Kidney epithelial cell (primary cell): Measurements from ENCODE around the gene MYO7B. TPM values are rescaled to one million over a fixed set of nuclear protein-coding genes. Genes with fewer than 3 reads are reported as not detected.

Experiments used
- DNase-seq: peaks from one replicate; pipeline ENCODE4 v3.0.0-alpha.2; 2010; ENCODE audit warnings: low read depth
- H3K27me3 ChIP-seq: 2 replicates; pipeline ENCODE4 v1.6.0; 2011; ENCODE audit warnings: low read length; ENCODE audit not compliant: control insufficient read depth, insufficient read depth
- H3K36me3 ChIP-seq: 2 replicates; pipeline ENCODE4 v1.5.1; 2011; ENCODE audit warnings: low read length; ENCODE audit not compliant: control insufficient read depth, insufficient read depth
- H3K4me3 ChIP-seq: 2 replicates; pipeline ENCODE4 v1.5.1; 2011; ENCODE audit warnings: low read depth, mild to moderate bottlenecking, control low read depth, low read length
- total RNA-seq: library from RNA; depleted of rRNA; stranded (reverse); fragments of >200 nt; gene quantifications from 2 replicates; pipeline ENCODE4 v1.2.3, GENCODE V29; 2015
- TF ChIP-seq, protein P1 (sequence below): IDR thresholded peaks from 2 replicates; pipeline ENCODE4 v1.5.1; 2011; ENCODE audit warnings: mild to moderate bottlenecking, moderate library complexity, low read length, control low read depth, inconsistent platforms; ENCODE audit not compliant: insufficient read depth, poor library complexity, severe bottlenecking

The MYO7B gene
- total RNA-seq, 1 donor from 2014 or later, result 0.50 TPM

DNA sequence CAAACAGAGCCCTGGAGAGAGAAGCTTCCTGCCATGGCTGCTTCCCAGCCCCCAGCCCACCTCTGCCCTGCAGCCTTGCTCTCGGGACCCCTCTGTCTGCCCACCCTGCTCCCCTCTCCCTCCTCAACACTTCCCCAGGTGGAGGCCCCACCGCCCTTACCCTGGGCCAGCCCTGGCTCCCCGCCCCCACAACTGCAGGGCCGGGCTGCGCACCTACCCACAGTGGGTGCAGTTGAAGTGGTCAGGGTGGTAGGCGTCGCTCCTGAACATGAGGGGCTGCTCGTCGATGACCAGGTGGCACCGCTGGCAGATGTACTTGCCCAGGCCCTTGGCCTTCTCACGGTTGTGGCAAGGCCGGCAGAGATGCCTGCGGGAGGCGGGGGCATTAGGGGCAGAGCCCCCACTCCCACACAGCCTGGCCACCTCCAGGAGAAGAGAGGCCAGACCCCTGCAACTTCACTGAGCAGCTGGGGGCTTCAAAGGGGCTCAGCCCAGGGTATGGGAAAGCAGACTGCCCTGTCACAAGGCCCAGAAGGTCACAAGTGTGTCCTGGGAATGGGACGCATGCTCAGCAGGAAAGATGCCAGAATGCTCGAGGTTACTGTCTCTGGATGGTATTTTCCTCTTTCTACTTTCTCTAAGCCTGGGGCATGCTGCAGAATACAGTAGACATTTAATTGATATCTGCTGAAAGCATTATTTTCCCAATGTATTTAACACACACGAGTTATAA is 107.4 kb downstream of the MYO7B start:
- TF ChIP-seq, protein P1, sequence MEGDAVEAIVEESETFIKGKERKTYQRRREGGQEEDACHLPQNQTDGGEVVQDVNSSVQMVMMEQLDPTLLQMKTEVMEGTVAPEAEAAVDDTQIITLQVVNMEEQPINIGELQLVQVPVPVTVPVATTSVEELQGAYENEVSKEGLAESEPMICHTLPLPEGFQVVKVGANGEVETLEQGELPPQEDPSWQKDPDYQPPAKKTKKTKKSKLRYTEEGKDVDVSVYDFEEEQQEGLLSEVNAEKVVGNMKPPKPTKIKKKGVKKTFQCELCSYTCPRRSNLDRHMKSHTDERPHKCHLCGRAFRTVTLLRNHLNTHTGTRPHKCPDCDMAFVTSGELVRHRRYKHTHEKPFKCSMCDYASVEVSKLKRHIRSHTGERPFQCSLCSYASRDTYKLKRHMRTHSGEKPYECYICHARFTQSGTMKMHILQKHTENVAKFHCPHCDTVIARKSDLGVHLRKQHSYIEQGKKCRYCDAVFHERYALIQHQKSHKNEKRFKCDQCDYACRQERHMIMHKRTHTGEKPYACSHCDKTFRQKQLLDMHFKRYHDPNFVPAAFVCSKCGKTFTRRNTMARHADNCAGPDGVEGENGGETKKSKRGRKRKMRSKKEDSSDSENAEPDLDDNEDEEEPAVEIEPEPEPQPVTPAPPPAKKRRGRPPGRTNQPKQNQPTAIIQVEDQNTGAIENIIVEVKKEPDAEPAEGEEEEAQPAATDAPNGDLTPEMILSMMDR, result no peak
- no peaks in the 10 kb centered on the region for H3K36me3 ChIP-seq
- no peaks in the 10 kb centered on the region for H3K27me3 ChIP-seq
- no peak overlapping the region for H3K4me3 ChIP-seq
- DNase-seq, result no peak

DNA sequence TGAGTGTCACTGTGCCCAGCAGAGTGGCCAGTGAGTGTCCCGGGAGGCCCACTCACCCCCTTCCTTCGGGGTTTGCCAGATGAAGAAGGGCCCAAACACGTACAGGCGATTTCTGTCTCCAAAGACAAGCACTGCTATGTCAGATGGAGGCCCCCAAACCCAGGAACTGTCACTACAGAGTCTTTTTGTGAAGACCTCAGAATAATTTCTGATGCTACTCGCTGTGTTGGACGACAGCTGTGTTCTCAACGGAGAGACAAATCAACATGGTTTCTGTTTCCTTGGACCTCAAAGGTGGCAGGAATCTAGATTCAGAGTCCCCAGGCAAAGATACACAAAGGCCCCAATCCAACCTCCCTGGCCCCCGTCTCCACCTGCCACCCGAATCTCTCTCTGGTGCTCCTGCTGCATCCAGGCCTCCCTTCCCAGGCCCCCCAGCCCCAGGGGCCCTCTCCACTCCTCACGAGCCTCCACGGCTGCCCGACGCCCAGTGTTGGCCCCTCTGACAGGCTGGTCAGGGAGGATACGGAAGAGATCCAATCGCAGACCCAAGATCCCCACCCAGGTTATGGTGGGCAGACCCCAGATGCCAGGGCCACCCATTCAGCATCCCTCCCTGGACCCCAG is 108.1 kb downstream of the MYO7B start:
- no peaks in the 10 kb centered on the region for H3K36me3 ChIP-seq
- no peak for DNase-seq

DNA sequence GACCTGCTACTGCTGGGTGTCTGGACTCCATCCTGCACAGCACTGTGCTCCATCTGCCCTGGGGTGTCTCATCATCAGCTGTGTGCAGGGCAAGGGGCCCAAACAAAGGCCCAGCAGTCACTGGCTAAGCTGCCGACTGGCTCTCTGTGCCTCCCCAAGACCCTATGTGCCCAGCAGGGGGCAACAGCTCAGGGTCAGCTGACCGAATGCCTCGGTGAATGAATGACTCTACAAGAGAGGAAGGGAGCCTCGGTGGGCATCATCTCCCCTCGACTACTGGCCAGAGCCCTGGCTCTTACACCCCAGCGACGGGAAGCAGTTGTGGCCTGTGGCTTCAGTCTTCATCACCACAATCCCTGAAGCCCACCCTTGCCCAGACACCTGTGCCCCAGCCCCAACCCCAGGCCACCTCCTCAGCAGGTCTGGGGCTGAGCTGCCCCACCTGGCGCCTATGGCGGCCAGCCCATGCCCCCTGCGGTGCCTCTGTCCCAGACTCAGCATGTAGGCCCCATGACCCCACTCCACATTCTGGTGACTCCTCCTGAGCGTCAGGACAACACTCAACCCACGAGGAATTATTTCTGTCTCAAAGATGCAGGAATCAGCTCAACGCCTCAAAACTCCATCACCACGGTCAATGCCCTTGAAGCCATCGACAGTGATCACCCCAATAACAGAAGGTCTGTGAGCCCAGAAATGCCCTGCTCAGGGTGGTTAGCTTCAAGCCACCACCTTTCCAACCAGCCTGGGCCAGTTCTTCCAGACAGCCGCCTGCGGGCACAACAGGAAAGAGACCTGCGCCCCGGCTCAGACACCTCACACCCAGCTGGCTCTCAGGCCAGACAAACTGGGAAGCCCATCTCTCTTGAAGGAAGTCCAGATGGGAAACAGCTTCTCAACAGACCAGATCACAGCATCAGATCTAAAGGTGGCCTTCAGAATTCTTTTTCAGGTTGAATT is 108.9 kb downstream of the MYO7B start:
- no peak for DNase-seq
- no peaks in the 10 kb centered on the region for H3K36me3 ChIP-seq
- no peaks in the 10 kb centered on the region for H3K27me3 ChIP-seq
- TF ChIP-seq, protein P1, result no peak
- H3K4me3 ChIP-seq, result no peak overlapping the region

More for the DNA sequence above, 108.1 kb downstream of the MYO7B start:
- TF ChIP-seq, protein P1, result no peak
- Histone ChIP-seq H3K4me3 (no peak overlapping the region), H3K27me3 (no peaks in the 10 kb centered on the region)

DNA sequence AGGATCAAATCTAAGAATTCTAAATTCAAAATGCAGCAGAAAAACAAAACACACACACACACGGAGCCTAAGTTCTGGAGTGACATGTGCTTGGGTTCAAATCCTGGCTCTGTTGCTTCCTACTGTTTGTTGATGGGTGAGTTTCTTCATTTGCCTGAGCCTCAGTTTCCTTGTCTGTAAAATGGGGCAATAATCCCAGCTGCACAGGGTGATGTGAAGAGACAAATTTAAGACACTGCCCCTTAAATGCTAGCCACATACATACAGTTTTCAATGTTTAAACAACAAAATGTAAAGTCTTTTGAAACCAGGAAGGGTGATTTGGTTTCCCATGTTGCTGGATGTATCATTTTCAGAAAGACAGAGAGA is 109.5 kb downstream of the MYO7B start:
- Histone ChIP-seq H3K4me3 (no peak overlapping the region), H3K27me3 (no peaks in the 10 kb centered on the region), H3K36me3 (no peaks in the 10 kb centered on the region)
- DNase-seq, result no peak
- TF ChIP-seq, protein P1, result no peak

DNA sequence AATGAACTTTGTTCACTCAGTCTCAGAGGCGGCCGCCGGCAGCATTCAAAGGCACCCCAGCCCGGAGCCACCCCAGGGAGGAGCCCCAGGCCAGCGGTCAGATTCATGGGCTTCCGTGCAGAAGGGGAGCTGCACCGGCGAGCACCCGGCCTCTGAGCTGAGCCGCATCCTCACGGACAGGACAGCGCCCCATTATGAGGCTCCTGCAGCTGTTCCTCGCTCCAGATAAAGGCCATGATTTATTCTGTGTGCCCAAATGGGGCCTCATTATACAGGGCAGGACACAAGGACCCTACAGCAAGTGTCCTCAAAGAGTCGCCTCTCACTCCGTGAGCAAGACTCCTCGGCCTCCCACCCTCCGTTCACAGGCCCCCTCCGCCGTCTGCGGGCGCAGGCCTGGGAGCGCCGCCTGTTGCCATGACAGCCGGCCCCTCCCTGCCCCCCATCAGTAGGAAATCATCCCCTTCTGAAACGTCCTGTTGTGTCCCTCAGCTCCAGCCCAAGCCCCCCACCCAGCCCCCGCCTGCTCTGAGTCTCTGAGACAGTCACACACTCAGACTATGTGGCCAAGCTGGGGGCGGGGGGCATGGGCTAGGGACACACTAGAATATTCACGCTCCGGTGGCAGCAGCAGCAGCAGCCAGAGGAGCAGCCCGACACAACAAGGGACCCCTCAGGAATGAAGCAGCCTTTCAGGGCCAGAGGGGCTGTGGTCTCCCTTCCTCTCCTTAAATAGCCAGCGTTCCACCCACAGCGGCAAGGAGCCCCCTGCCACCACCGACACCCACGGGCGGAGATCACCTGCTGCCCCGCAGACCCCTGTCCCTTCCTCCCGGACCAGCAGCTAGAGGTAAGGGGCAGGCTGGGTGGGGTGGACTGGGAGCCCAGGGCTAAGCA is 110.2 kb downstream of the MYO7B start, which contains the start of gene GPR17:
TSS of gene GPR17 (plus strand) at position 759 of the 897 bp plus-strand sequence. CDS start 4,583 bp downstream, outside the sequence.
- TF ChIP-seq, protein P1, result no peak
- peaks cover 2% of the 10 kb centered on the region for H3K27me3 ChIP-seq

More for the DNA sequence above, 110.2 kb downstream of the MYO7B start, which contains the start of gene GPR17:
- DNase-seq, result no peak
- no peaks in the 10 kb centered on the region for H3K36me3 ChIP-seq
- no peak within 1 kb of the TSS for H3K4me3 ChIP-seq
